Caco-2 (cell line): Measurements from ENCODE around the gene PPTC7. TPM values are rescaled to one million over a fixed set of nuclear protein-coding genes. Genes with fewer than 3 reads are reported as not detected.

ENCODE experiments used
- BruUV-seq: library from RNA; stranded (reverse); fragments of 400-500 nt; replicated peaks from 2 replicates; lab custom pipeline; 2021; lab: Mats Ljungman, UMichigan
- CTCF ChIA-PET: fragments of 300-600 bp; sonication (Branson Sonifier 250); formaldehyde crosslinking; loops from one replicate; lab custom pipeline; 2022; ENCODE audit warnings: antibody characterized with exemption; lab: Charles Lee
- POLR2A ChIA-PET: fragments of 300-600 bp; sonication (Branson Sonifier 250); formaldehyde crosslinking; loops from one replicate; lab custom pipeline; 2022; ENCODE audit warnings: antibody characterized with exemption; lab: Charles Lee
- DNase-seq, 2 experiments: peaks; one replicate each; pipeline versions ENCODE4 v3.0.0 to v3.0.0-alpha.2; 2020 to 2022
- H3K27me3 ChIP-seq: replicated peaks from 2 replicates; pipeline ENCODE4 v1.6.0; 2011; ENCODE audit warnings: low read length; ENCODE audit not compliant: control insufficient read depth, insufficient read depth
- H3K36me3 ChIP-seq: 2 replicates; pipeline ENCODE4 v1.5.1; 2011; ENCODE audit warnings: low read length; ENCODE audit not compliant: control insufficient read depth, insufficient read depth
- H3K4me1 ChIP-seq: fragments of 250-450 bp; sonication (Bioruptor Pico); 2 replicates; pipeline ENCODE4 v1.5.1; 2020; ENCODE audit warnings: mild to moderate bottlenecking
- H3K4me3 ChIP-seq: 2 replicates; pipeline ENCODE4 v1.5.1; 2011; ENCODE audit warnings: low read depth, mild to moderate bottlenecking, control low read depth, low read length
- H3K9me3 ChIP-seq: fragments of 250-450 bp; sonication (Bioruptor Pico); 2 replicates; pipeline ENCODE4 v1.5.1; 2020; ENCODE audit warnings: mild to moderate bottlenecking, moderate library complexity
- H3K27ac Mint-ChIP-seq: one replicate; pipeline ENCODE4 v1.8.0; 2022; ENCODE audit warnings: mixed read lengths; ENCODE audit not compliant: unreplicated experiment
- H3K27me3 Mint-ChIP-seq: one replicate; pipeline ENCODE4 v1.8.0; 2022; ENCODE audit warnings: mixed read lengths; ENCODE audit not compliant: insufficient read depth, unreplicated experiment
- H3K36me3 Mint-ChIP-seq: one replicate; pipeline ENCODE4 v1.8.0; 2022; ENCODE audit warnings: mild to moderate bottlenecking, mixed read lengths; ENCODE audit not compliant: insufficient read depth, unreplicated experiment
- H3K4me1 Mint-ChIP-seq: one replicate; pipeline ENCODE4 v1.8.0; 2022; ENCODE audit warnings: low read depth, mixed read lengths; ENCODE audit not compliant: unreplicated experiment
- H3K4me3 Mint-ChIP-seq: one replicate; pipeline ENCODE4 v1.8.0; 2022; ENCODE audit warnings: mild to moderate bottlenecking, moderate library complexity, mixed read lengths; ENCODE audit not compliant: unreplicated experiment
- H3K9me3 Mint-ChIP-seq: one replicate; pipeline ENCODE4 v1.8.0; 2022; ENCODE audit warnings: mixed read lengths; ENCODE audit not compliant: unreplicated experiment
- CTCF ChIP-seq, 2 experiments: fragments of 200-600 bp in 1 of 2; IDR thresholded peaks; 1 replicate in 1 of 2; 2 replicates in 1 of 2; pipeline versions ENCODE4 v1.5.1 to v1.8.0; 2011 to 2022; ENCODE audit warnings: antibody characterized with exemption in 1 of 2, control low read depth in 1 of 2, inconsistent platforms in 1 of 2, low read depth in 1 of 2, low read length in 1 of 2, mild to moderate bottlenecking in 1 of 2, moderate library complexity in 1 of 2; ENCODE audit not compliant: insufficient read depth in 1 of 2, severe bottlenecking in 1 of 2, unreplicated experiment in 1 of 2
- intact Hi-C: fragments of 100-400 bp; cut with micrococcal nuclease; formaldehyde crosslinking; loops from one replicate; pipeline ENCODE4 v1.10.0; 2022; ENCODE audit not compliant: unreplicated experiment
- total RNA-seq: library from RNA; stranded (reverse); gene quantifications from 2 replicates; pipeline ENCODE4 v1.2.3, GENCODE V29; 2022

PPTC7 gene
- total RNA-seq, 1 experiment from 2014 or later, result 19.0 TPM

GRCh38 chr12:110537605-110538409 lies 45.3 kb downstream of the PPTC7 start:
- no peak for DNase-seq
- peaks cover 11% of the 10 kb centered on the region for H3K4me1 ChIP-seq
- Mint-ChIP-seq H3K27ac (no peak overlapping the region), H3K4me1 (no peaks in the 10 kb centered on the region), H3K36me3 (peaks cover 36% of the 10 kb centered on the region), H3K4me3 (no peak overlapping the region), H3K27me3 (no peaks in the 10 kb centered on the region), H3K9me3 (no peaks in the 10 kb centered on the region)
- ChIA-PET POLR2A (interaction anchor here (0.7 kb wide), 1 partner anchor 38 kb away, joined by 5 read pairs; no protein-coding TSS in a partner anchor), CTCF (no interaction called here)
- no peak for TF ChIP-seq CTCF (IDR thresholded peaks at IDR 0.05; ENCODE audit: insufficient read depth in 1 of 2, low read depth in 1 of 2, low read length in 1 of 2, severe bottlenecking in 1 of 2, unreplicated experiment in 1 of 2)
- no peaks in the 10 kb centered on the region for H3K9me3 ChIP-seq
- H3K4me3 ChIP-seq, result no peak overlapping the region
- intact Hi-C loops, result no loop called here
- no peaks in the 10 kb centered on the region for H3K27me3 ChIP-seq
- no peaks in the 10 kb centered on the region for H3K36me3 ChIP-seq
- no TSS peak for BruUV-seq

GRCh38 chr12:110536834-110537604 lies 46.1 kb downstream of the PPTC7 start:
- Mint-ChIP-seq H3K27ac (no peak overlapping the region), H3K27me3 (no peaks in the 10 kb centered on the region), H3K9me3 (no peaks in the 10 kb centered on the region), H3K4me1 (no peaks in the 10 kb centered on the region), H3K36me3 (peaks cover 34% of the 10 kb centered on the region), H3K4me3 (no peak overlapping the region)
- intact Hi-C loops, result no loop called here
- no TSS peak for BruUV-seq
- TF ChIP-seq CTCF (IDR thresholded peaks at IDR 0.05; ENCODE audit: insufficient read depth in 1 of 2, low read depth in 1 of 2, low read length in 1 of 2, severe bottlenecking in 1 of 2, unreplicated experiment in 1 of 2), result no peak
- DNase-seq, result no peak
- H3K4me1 ChIP-seq, result peaks cover 11% of the 10 kb centered on the region
- H3K36me3 ChIP-seq, result no peaks in the 10 kb centered on the region
- no peaks in the 10 kb centered on the region for H3K9me3 ChIP-seq
- CTCF ChIA-PET, result no interaction called here
- H3K27me3 ChIP-seq, result no peaks in the 10 kb centered on the region
- no peak overlapping the region for H3K4me3 ChIP-seq
- POLR2A ChIA-PET, result no interaction called here

DNA sequence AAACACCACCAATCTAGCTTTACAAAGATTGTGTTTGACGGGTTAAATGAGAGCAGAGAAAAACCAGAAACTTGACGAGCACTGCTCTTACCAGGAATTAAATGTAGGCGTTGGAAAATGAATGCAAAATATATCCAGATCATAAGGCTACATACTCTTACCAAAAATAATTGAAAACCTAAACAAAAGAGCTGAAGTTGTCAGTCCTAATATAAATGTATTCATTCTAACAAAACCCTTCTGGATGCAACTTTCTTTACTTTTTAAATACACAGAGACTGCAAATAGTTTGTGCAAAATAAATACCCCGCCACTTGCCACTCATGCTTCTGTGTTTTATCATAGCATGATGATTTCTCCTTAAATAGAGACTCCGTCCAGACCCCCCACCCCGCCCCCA lies 48.3 kb downstream of the PPTC7 start:
- ChIA-PET POLR2A (no interaction called here), CTCF (interaction anchor here (1.9 kb wide), 1 partner anchor 84 kb away, joined by 7 read pairs; the partner anchor contains the start of gene ARPC3)
- peaks cover 41% of the 10 kb centered on the region for H3K36me3 Mint-ChIP-seq
- TF ChIP-seq CTCF (IDR thresholded peaks at IDR 0.05; ENCODE audit: insufficient read depth in 1 of 2, low read depth in 1 of 2, low read length in 1 of 2, severe bottlenecking in 1 of 2, unreplicated experiment in 1 of 2), result no peak
- Histone ChIP-seq H3K36me3 (no peaks in the 10 kb centered on the region), H3K4me1 (peaks cover 11% of the 10 kb centered on the region), H3K9me3 (no peaks in the 10 kb centered on the region), H3K4me3 (no peak overlapping the region), H3K27me3 (no peaks in the 10 kb centered on the region)
- H3K4me1 Mint-ChIP-seq, result no peaks in the 10 kb centered on the region
- no peak overlapping the region for H3K27ac Mint-ChIP-seq
- intact Hi-C loops, result no loop called here
- no peak for DNase-seq
- no peak overlapping the region for H3K4me3 Mint-ChIP-seq
- no peaks in the 10 kb centered on the region for H3K27me3 Mint-ChIP-seq
- no TSS peak for BruUV-seq
- no peaks in the 10 kb centered on the region for H3K9me3 Mint-ChIP-seq
